Common myeloid progenitor, CD34-positive (primary cell): ENCODE results near the gene ADTRP. TPM values are rescaled to one million over a fixed set of nuclear protein-coding genes. Genes with fewer than 3 reads are reported as not detected.

Source experiments
- CTCF ChIA-PET: fragments of 350-600 bp; sonication (Branson Sonifier 250); formaldehyde crosslinking; loops from one replicate; lab custom pipeline; 2021; ENCODE audit warnings: antibody characterized with exemption; lab: Charles Lee
- POLR2A ChIA-PET: fragments of 350-600 bp; sonication (Branson Sonifier 250); formaldehyde crosslinking; loops from one replicate; lab custom pipeline; 2021; ENCODE audit warnings: antibody characterized with exemption; lab: Charles Lee
- DNase-seq, 3 donors: peaks; one replicate each; pipeline versions ENCODE4 v3.0.0 to v3.0.0-alpha.2; 2013
- H3K27ac ChIP-seq, 2 experiments: 1 replicate in 1 of 2; 2 replicates in 1 of 2; pipeline ENCODE4 v1.7.0; 2013; ENCODE audit warnings: inconsistent platforms in 2 of 2, low read length in 2 of 2, mild to moderate bottlenecking in 2 of 2, low read depth in 1 of 2, moderate library complexity in 1 of 2; ENCODE audit not compliant: severe bottlenecking in 2 of 2, insufficient read depth in 1 of 2, poor library complexity in 1 of 2
- H3K27me3 ChIP-seq, 5 experiments: replicated peaks in 2 of 5; 1 replicate in 3 of 5; 2 replicates in 2 of 5; pipeline versions ENCODE4 v1.6.1 to v1.7.0; 2013; ENCODE audit warnings: low read length in 4 of 5, mild to moderate bottlenecking in 2 of 5, moderate library complexity in 2 of 5, inconsistent platforms in 1 of 5; ENCODE audit not compliant: insufficient read depth in 5 of 5, control insufficient read depth in 4 of 5
- H3K36me3 ChIP-seq, 4 experiments: 1 replicate in 2 of 4; 2 replicates in 2 of 4; pipeline versions ENCODE4 v1.6.1 to v1.7.0; 2013; ENCODE audit warnings: low read length in 3 of 4, control low read depth in 1 of 4, mild to moderate bottlenecking in 1 of 4; ENCODE audit not compliant: control insufficient read depth in 4 of 4, insufficient read depth in 4 of 4
- H3K4me1 ChIP-seq, 4 experiments: 1 replicate in 3 of 4; 2 replicates in 1 of 4; pipeline versions ENCODE4 v1.6.1 to v1.7.1; 2013; ENCODE audit warnings: low read length in 3 of 4, mild to moderate bottlenecking in 3 of 4, control low read depth in 1 of 4, inconsistent platforms in 1 of 4, moderate library complexity in 1 of 4; ENCODE audit not compliant: control insufficient read depth in 4 of 4, insufficient read depth in 4 of 4; ENCODE audit errors: control extremely low read depth in 1 of 4
- H3K4me3 ChIP-seq, 7 experiments: 1 replicate in 4 of 7; 2 replicates in 3 of 7; pipeline versions ENCODE4 v1.5.1 to v1.7.0; 2013; ENCODE audit warnings: mild to moderate bottlenecking in 7 of 7, low read length in 6 of 7, moderate library complexity in 6 of 7, inconsistent platforms in 2 of 7, low read depth in 2 of 7, control low read depth in 1 of 7; ENCODE audit not compliant: insufficient read depth in 4 of 7, control insufficient read depth in 1 of 7; ENCODE audit errors: extremely low read depth in 1 of 7
- H3K9me3 ChIP-seq, 5 experiments: 1 replicate in 4 of 5; 2 replicates in 1 of 5; pipeline versions ENCODE4 v1.6.1 to v1.7.1; 2013; ENCODE audit warnings: low read length in 4 of 5, mild to moderate bottlenecking in 2 of 5, inconsistent platforms in 1 of 5, low read depth in 1 of 5, moderate library complexity in 1 of 5; ENCODE audit not compliant: control insufficient read depth in 4 of 5, insufficient read depth in 2 of 5; ENCODE audit errors: control extremely low read depth in 1 of 5
- whole genome bisulfite sequencing: methylation state at CpG from one replicate; pipeline ENCODE4 v1.1.5; 2013; ENCODE audit not compliant: insufficient coverage; 5-methylcytosine and 5-hydroxymethylcytosine counted together
- polyA plus RNA-seq: library from polyadenylated mRNA; unstranded; fragments of 120-200 nt; gene quantifications from one replicate; pipeline ENCODE4 v1.2.1, GENCODE V29; 2013

The ADTRP gene
- 0.29 TPM for polyA plus RNA-seq

GRCh38 chr6:11778648-11779328 lies at the start of gene ADTRP:
ADTRP (minus strand) TSS chr6:11778803; CDS start chr6:11778759, 44 bp downstream.
- POLR2A ChIA-PET: interaction anchor here (0.6 kb wide), 1 partner anchor 17 kb away, joined by 3 read pairs; no protein-coding TSS in a partner anchor
- H3K9me3 ChIP-seq: no peaks in the 10 kb centered on the region
- peaks cover 0 to 4% (median 2%) of the 10 kb centered on the region in 4 experiments for H3K4me1 ChIP-seq
- peak within 1 kb of the TSS in 1 of 2 experiments; percentile 62 for H3K27ac ChIP-seq
- H3K4me3 ChIP-seq: no peak within 1 kb of the TSS
- CTCF ChIA-PET: no interaction called here
- no peaks in the 10 kb centered on the region for H3K27me3 ChIP-seq
- peak in 1 of 3 donors; percentile 16 for DNase-seq
- no peaks in the 10 kb centered on the region for H3K36me3 ChIP-seq
- WGBS: 93% methylated on average over 7 of the region's 8 CpGs

- Histone ChIP-seq H3K4me3 (no peak overlapping the region), H3K9me3 (no peaks in the 10 kb centered on the region), H3K36me3 (no peaks in the 10 kb centered on the region), H3K27ac (no peak overlapping the region), H3K4me1 (no peaks in the 10 kb centered on the region), H3K27me3 (no peaks in the 10 kb centered on the region)
- ChIA-PET POLR2A (no interaction called here), CTCF (no interaction called here)
- WGBS: 99% methylated on average over 6 of the region's 8 CpGs
- DNase-seq: no peak
Measured at GRCh38 chr6:11826779-11827178, 48.2 kb upstream of the ADTRP start.

GRCh38 chr6:11824986-11825385 lies 46.4 kb upstream of the ADTRP start:
- Histone ChIP-seq H3K27me3 (no peaks in the 10 kb centered on the region), H3K27ac (no peak overlapping the region), H3K9me3 (no peaks in the 10 kb centered on the region), H3K4me3 (no peak overlapping the region), H3K36me3 (no peaks in the 10 kb centered on the region), H3K4me1 (no peaks in the 10 kb centered on the region)
- POLR2A ChIA-PET: interaction anchor here (0.7 kb wide), 1 partner anchor 144 kb away, joined by 3 read pairs; no protein-coding TSS in a partner anchor
- peak in 2 of 3 donors; percentile 13 to 15 for DNase-seq
- CTCF ChIA-PET: interaction anchor here (0.7 kb wide), 1 partner anchor 248 kb away, joined by 3 read pairs; no protein-coding TSS in a partner anchor
- WGBS: 94% methylated on average over 3 of the region's 4 CpGs

GRCh38 chr6:11822346-11822745 lies 43.7 kb upstream of the ADTRP start:
- DNase-seq: peak; percentile 52 to 71 (median 62)
- CTCF ChIA-PET: interaction anchor here (0.7 to 1.9 kb wide), 11 partner anchors 10 to 411 kb away, joined by 3 to 8 read pairs (median 3); no protein-coding TSS in a partner anchor
- Histone ChIP-seq H3K9me3 (no peaks in the 10 kb centered on the region), H3K27ac (no peak overlapping the region), H3K36me3 (no peaks in the 10 kb centered on the region), H3K27me3 (no peaks in the 10 kb centered on the region), H3K4me1 (no peaks in the 10 kb centered on the region), H3K4me3 (no peak overlapping the region)
- POLR2A ChIA-PET: interaction anchor here (0.6 kb wide), 1 partner anchor 275 kb away, joined by 3 read pairs; no protein-coding TSS in a partner anchor
- 27% methylated on average over 3 of the region's 5 CpGs for WGBS

GRCh38 chr6:11821781-11822180 lies 43.2 kb upstream of the ADTRP start:
- Histone ChIP-seq H3K4me1 (no peaks in the 10 kb centered on the region), H3K27me3 (no peaks in the 10 kb centered on the region), H3K9me3 (no peaks in the 10 kb centered on the region), H3K27ac (no peak overlapping the region), H3K36me3 (no peaks in the 10 kb centered on the region), H3K4me3 (no peak overlapping the region)
- ChIA-PET CTCF (interaction anchor here (0.7 to 1.9 kb wide), 11 partner anchors 11 to 412 kb away, joined by 3 to 8 read pairs (median 3); no protein-coding TSS in a partner anchor), POLR2A (interaction anchor here (0.6 kb wide), 1 partner anchor 276 kb away, joined by 3 read pairs; no protein-coding TSS in a partner anchor)
- 79% methylated on average over 3 of the region's 3 CpGs for WGBS
- no peak for DNase-seq

GRCh38 chr6:11820821-11821220 lies 42.2 kb upstream of the ADTRP start:
- ChIA-PET POLR2A (no interaction called here), CTCF (interaction anchor here (1.9 kb wide), 1 partner anchor 12 kb away, joined by 5 read pairs; no protein-coding TSS in a partner anchor)
- Histone ChIP-seq H3K27ac (no peak overlapping the region), H3K36me3 (no peaks in the 10 kb centered on the region), H3K27me3 (no peaks in the 10 kb centered on the region), H3K4me3 (no peak overlapping the region), H3K4me1 (no peaks in the 10 kb centered on the region), H3K9me3 (no peaks in the 10 kb centered on the region)
- WGBS: no CpG with 5 or more reads among the region's 4 CpGs
- no peak for DNase-seq

- no peak overlapping the region for H3K4me3 ChIP-seq
- no peaks in the 10 kb centered on the region for H3K27me3 ChIP-seq
- no peaks in the 10 kb centered on the region for H3K4me1 ChIP-seq
- 100% methylated on average over 3 of the region's 3 CpGs for WGBS
- ChIA-PET CTCF (interaction anchor here (0.7 kb wide), 1 partner anchor 9 kb away, joined by 3 read pairs; no protein-coding TSS in a partner anchor), POLR2A (no interaction called here)
- H3K27ac ChIP-seq: no peak overlapping the region
- no peaks in the 10 kb centered on the region for H3K36me3 ChIP-seq
- H3K9me3 ChIP-seq: no peaks in the 10 kb centered on the region
- DNase-seq: no peak
Measured at GRCh38 chr6:11819486-11819885, 40.9 kb upstream of the ADTRP start.
